GM12865 (cell line): ENCODE data around the gene VAV3.

Experiments
- DNase-seq: peaks from one replicate; pipeline ENCODE4 v3.0.0; 2010; ENCODE audit warnings: low read depth
- H3K4me3 ChIP-seq: 2 replicates; pipeline ENCODE4 v1.5.1; 2011; ENCODE audit warnings: mild to moderate bottlenecking, low read depth, low read length, control low read depth
- CTCF ChIP-seq: IDR thresholded peaks from 2 replicates; pipeline ENCODE4 v1.5.1; 2011; ENCODE audit warnings: low read length, control low read depth, low read depth, inconsistent platforms; ENCODE audit not compliant: insufficient read depth; ENCODE audit errors: missing control alignments

The VAV3 gene

GRCh38 chr1:107678993-107679392 is 286.0 kb downstream of the VAV3 start:
- no peak overlapping the region for H3K4me3 ChIP-seq
- peak; percentile 5 for DNase-seq
- TF ChIP-seq CTCF, result no peak

- no peak for DNase-seq
- H3K4me3 ChIP-seq, result no peak overlapping the region
- TF ChIP-seq CTCF, result no peak
These were observed 287.3 kb downstream of the VAV3 start for GRCh38 chr1:107677697-107678096.

GRCh38 chr1:107674486-107674885 is 290.5 kb downstream of the VAV3 start:
- no peak for TF ChIP-seq CTCF
- H3K4me3 ChIP-seq, result no peak overlapping the region
- no peak for DNase-seq

- no peak for DNase-seq
- TF ChIP-seq CTCF, result no peak
- H3K4me3 ChIP-seq, result no peak overlapping the region
These were observed 292.0 kb downstream of the VAV3 start for GRCh38 chr1:107673006-107673405.

GRCh38 chr1:107670397-107671040 is 294.5 kb downstream of the VAV3 start:
- DNase-seq, result no peak
- no peak for TF ChIP-seq CTCF
- no peak overlapping the region for H3K4me3 ChIP-seq

- H3K4me3 ChIP-seq, result no peak overlapping the region
- peak; percentile 9 for DNase-seq
- no peak for TF ChIP-seq CTCF
These were observed 295.0 kb downstream of the VAV3 start for GRCh38 chr1:107669996-107670395.

- TF ChIP-seq CTCF, result no peak
- H3K4me3 ChIP-seq, result no peak overlapping the region
- no peak for DNase-seq
These were observed 296.2 kb downstream of the VAV3 start for GRCh38 chr1:107668762-107669161.
